Hepatocyte (in vitro differentiated cells): ENCODE data around the gene ATP7B.

Source experiments
- EZH2 ChIP-seq: fragments of 200-600 bp; sonication (generic); IDR thresholded peaks from 2 replicates; pipeline ENCODE4 v1.6.1; 2016; ENCODE audit warnings: antibody characterized with exemption, mild to moderate bottlenecking, borderline replicate concordance
- EZH2phosphoT487 ChIP-seq: fragments of 200-600 bp; sonication (generic); IDR thresholded peaks from one replicate; pipeline ENCODE4 v1.6.1; 2018; ENCODE audit warnings: antibody characterized with exemption, mild to moderate bottlenecking, low read depth, moderate library complexity; ENCODE audit not compliant: unreplicated experiment, severe bottlenecking
- TF ChIP-seq, protein P1 (sequence below): fragments of 200-600 bp; sonication (generic); IDR thresholded peaks from 2 replicates; pipeline ENCODE4 v1.5.1; 2016; ENCODE audit warnings: antibody characterized with exemption, mild to moderate bottlenecking; ENCODE audit not compliant: poor library complexity

DNA sequence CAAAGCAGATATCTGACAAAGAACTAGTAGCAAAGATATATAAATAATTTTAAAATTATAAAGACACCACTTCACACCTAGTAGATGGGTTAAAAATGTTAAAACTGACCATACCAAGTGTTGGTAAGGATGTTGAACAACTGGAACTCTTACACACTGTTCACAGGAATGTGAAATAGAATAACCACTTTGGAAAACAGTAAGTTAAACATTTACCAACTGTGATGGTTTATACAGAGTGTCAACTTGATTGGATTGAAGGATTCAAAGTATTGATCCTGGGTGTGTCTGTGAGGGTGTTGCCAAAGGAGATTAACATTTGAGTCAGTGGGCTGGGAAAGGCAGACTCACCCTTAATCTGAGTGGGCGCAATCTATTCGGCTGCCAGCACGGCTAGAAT, 32.4 kb upstream of the ATP7B start:
- TF ChIP-seq, protein P1, sequence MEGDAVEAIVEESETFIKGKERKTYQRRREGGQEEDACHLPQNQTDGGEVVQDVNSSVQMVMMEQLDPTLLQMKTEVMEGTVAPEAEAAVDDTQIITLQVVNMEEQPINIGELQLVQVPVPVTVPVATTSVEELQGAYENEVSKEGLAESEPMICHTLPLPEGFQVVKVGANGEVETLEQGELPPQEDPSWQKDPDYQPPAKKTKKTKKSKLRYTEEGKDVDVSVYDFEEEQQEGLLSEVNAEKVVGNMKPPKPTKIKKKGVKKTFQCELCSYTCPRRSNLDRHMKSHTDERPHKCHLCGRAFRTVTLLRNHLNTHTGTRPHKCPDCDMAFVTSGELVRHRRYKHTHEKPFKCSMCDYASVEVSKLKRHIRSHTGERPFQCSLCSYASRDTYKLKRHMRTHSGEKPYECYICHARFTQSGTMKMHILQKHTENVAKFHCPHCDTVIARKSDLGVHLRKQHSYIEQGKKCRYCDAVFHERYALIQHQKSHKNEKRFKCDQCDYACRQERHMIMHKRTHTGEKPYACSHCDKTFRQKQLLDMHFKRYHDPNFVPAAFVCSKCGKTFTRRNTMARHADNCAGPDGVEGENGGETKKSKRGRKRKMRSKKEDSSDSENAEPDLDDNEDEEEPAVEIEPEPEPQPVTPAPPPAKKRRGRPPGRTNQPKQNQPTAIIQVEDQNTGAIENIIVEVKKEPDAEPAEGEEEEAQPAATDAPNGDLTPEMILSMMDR, result no peak
- TF ChIP-seq EZH2, result no peak
- TF ChIP-seq EZH2phosphoT487, result no peak
